Measurements from ENCODE around the gene KCNMA1.

GRCh38 chr10:77504873-77505257, 132.7 kb downstream of the KCNMA1 start:
- TF ChIP-seq CTCF (IDR thresholded peaks at IDR 0.05) (no peak), POLR2AphosphoS5 (IDR thresholded peaks at IDR 0.05) (no peak), EP300 (IDR thresholded peaks at IDR 0.05) (no peak)
